ENCODE data around the gene SNX21.

The SNX21 gene

DNA sequence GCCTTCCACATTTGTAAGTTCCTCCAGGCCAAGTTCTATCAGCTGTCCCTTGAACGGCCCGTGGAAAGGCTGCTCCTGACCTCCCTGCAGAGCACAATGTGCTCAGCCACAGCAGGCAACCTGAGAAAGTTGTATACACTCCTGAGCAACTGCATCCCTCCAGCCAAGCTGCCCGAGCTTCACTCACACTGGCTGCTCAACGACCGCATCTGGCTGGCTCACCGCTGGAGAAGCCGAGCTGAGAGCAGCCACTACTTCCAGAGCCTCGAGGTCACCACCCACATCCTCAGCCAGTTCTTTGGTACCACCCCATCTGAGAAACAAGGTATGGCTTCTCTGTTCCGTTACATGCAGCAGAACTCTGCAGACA lies 49.5 kb downstream of the SNX21 start:
- H3K4me3 ChIP-seq (ENCODE audit: low read depth, low read length): no peak overlapping the region
- no peak for DNase-seq (ENCODE audit: low read depth, low spot score)
- TF ChIP-seq, protein P1, sequence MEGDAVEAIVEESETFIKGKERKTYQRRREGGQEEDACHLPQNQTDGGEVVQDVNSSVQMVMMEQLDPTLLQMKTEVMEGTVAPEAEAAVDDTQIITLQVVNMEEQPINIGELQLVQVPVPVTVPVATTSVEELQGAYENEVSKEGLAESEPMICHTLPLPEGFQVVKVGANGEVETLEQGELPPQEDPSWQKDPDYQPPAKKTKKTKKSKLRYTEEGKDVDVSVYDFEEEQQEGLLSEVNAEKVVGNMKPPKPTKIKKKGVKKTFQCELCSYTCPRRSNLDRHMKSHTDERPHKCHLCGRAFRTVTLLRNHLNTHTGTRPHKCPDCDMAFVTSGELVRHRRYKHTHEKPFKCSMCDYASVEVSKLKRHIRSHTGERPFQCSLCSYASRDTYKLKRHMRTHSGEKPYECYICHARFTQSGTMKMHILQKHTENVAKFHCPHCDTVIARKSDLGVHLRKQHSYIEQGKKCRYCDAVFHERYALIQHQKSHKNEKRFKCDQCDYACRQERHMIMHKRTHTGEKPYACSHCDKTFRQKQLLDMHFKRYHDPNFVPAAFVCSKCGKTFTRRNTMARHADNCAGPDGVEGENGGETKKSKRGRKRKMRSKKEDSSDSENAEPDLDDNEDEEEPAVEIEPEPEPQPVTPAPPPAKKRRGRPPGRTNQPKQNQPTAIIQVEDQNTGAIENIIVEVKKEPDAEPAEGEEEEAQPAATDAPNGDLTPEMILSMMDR (IDR thresholded peaks at IDR 0.05; ENCODE audit: low read depth, low read length): no peak
- in situ Hi-C loops (cut with HindIII; ENCODE audit: low sequenced_read_pairs): no loop called here

- in situ Hi-C loops (cut with HindIII; ENCODE audit: low sequenced_read_pairs): no loop called here
These were observed 53.2 kb downstream of the SNX21 start for GRCh38 chr20:45886590-45887345.

DNA sequence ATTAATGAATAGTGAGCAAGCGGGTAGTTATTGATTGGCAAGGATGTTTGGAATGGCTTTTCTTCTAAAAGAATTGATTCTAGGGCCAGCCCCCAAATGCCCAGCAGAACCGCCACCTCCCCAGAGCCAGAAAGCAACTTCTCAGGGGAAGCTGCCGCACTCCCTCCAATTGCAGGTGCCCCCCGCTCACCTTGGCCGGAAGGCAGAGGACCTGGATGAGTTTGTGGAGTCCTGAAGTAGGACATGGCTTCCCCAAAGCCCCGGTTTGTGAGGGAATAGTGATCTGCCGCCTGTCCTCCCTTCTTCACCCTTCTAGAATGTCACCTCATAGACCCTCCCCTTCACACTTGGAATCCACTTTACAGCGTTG lies 53.7 kb downstream of the SNX21 start, which contains the start of gene SPATA25:
Gene SPATA25 (minus strand): TSS at position 277 of the 370 bp plus-strand sequence. CDS start 32 bp downstream, at position 245.
- in situ Hi-C loops (cut with HindIII; ENCODE audit: low sequenced_read_pairs): no loop called here
- DNase-seq (ENCODE audit: low read depth, low spot score): no peak
- H3K4me3 ChIP-seq (ENCODE audit: low read depth, low read length): no peak within 1 kb of the TSS
- TF ChIP-seq, protein P1 (IDR thresholded peaks at IDR 0.05; ENCODE audit: low read depth, low read length): no peak

More at GRCh38 chr20:45886590-45887345, 53.2 kb downstream of the SNX21 start:
- no peak for DNase-seq (ENCODE audit: low read depth, low spot score)
- TF ChIP-seq, protein P1 (IDR thresholded peaks at IDR 0.05; ENCODE audit: low read depth, low read length): no peak
- no peak overlapping the region for H3K4me3 ChIP-seq (ENCODE audit: low read depth, low read length)

- in situ Hi-C loops (cut with HindIII; ENCODE audit: low sequenced_read_pairs): no loop called here
- TF ChIP-seq, protein P1 (IDR thresholded peaks at IDR 0.05; ENCODE audit: low read depth, low read length): no peak
- DNase-seq (ENCODE audit: low read depth, low spot score): no peak
- H3K4me3 ChIP-seq (ENCODE audit: low read depth, low read length): no peak overlapping the region
These were observed 55.1 kb downstream of the SNX21 start for GRCh38 chr20:45888681-45889080.

DNA sequence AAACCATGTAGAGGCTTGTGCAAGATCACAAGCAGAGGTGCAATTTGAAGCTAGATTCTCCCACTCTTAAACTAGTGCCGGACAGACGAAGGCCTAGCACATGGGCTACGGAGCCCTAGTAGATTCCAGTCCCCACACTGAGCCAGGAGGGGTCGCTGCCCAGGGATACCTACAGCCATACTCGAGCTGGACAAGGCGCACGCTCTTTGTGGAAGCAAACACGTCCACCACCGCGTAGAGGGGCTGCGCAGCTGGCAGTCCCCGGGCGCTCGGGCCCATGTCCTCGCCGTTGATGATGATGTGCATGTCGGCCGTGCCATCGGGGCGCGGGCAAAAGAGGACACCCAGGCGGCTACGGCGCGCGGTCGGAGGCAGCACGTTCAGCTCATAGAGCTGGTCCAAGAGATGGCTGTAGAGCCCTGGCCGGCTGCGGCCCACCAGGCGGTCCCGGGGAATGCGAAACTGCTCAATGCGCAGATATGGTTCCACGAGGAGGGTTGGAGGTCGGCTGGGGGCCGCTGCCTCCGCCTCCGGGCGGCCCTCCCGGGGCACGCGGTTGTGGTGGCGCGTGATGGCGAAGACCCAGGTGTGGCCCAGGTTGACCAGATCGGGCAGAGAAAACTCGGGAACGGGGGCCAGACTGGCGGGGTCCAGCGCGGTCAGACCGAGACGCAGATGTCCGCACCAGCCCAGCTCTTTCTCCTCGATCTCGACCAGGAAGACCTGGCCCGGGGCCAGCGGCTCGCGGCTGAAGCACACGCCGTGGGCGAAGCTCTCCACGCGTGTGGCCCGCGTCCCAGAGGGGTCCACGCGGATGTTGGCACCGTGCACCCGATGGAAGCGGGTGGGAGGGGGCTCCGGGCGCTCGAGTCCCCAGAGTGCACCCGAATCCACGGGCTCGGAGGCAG lies 56.7 kb downstream of the SNX21 start:
- TF ChIP-seq, protein P1 (IDR thresholded peaks at IDR 0.05; ENCODE audit: low read depth, low read length): peak; percentile 87
- peak; percentile 84 for DNase-seq (ENCODE audit: low read depth, low spot score)
- in situ Hi-C loops (cut with HindIII; ENCODE audit: low sequenced_read_pairs): no loop called here
- peak overlapping the region; percentile 80 for H3K4me3 ChIP-seq (ENCODE audit: low read depth, low read length)
